ENCODE measurements around the gene LRRC36.

DNA sequence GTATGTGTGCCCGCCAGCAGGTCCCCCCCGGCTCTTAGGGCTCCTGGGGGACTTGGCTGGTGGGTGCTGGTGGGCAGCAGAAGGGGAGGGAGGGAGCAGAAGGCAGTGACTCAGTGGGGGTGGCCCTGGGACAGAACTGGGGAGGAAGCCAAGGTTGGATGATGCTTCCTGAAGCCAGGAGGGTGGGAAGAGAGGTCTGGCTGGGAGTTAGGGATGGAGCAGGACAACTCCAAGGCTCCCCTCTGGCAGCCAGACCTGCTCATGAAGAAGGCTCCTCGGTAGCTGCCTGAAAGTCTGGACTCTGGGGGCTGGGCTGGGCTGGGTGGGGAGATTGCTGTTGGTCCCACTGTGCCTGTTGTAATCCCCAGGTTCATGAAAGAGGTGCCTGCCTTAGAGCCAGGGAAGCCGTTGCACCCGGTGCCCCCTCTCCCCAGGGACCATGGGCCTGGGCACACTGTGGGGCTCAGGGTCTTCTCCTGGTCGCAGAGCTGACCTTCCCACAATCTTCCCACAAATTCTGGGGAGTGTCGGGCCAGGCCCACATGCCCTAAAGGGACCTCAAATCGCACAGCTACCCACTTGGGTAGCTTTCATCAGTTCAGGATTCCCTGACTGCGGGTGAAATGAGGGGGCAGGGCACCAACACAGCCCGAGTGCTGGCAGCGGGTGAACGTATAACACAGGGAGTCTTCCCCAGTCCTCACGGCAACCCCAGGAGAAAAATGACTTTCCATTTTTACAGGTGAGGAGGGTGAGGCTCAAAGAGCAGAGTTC lies 48.4 kb upstream of the LRRC36 start:
- TF ChIP-seq, protein P1, sequence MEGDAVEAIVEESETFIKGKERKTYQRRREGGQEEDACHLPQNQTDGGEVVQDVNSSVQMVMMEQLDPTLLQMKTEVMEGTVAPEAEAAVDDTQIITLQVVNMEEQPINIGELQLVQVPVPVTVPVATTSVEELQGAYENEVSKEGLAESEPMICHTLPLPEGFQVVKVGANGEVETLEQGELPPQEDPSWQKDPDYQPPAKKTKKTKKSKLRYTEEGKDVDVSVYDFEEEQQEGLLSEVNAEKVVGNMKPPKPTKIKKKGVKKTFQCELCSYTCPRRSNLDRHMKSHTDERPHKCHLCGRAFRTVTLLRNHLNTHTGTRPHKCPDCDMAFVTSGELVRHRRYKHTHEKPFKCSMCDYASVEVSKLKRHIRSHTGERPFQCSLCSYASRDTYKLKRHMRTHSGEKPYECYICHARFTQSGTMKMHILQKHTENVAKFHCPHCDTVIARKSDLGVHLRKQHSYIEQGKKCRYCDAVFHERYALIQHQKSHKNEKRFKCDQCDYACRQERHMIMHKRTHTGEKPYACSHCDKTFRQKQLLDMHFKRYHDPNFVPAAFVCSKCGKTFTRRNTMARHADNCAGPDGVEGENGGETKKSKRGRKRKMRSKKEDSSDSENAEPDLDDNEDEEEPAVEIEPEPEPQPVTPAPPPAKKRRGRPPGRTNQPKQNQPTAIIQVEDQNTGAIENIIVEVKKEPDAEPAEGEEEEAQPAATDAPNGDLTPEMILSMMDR (IDR thresholded peaks at IDR 0.05 in 8 of 11, conservative IDR thresholded peaks at IDR 0.05 in 3 of 11) = no peak
- TF ChIP-seq POLR2A (IDR thresholded peaks at IDR 0.05) = no peak
- TF ChIP-seq POLR2AphosphoS5 (IDR thresholded peaks at IDR 0.05) = no peak
